GM21528 (cell line): ENCODE results near the gene OSBPL1A.

Source experiments
- ATAC-seq: cut with Tn5 transposase; IDR thresholded peaks from one replicate; pipeline ENCODE4 v1.9.1; 2021; ENCODE audit warnings: mild to moderate bottlenecking, moderate library complexity; ENCODE audit not compliant: unreplicated experiment, low FRiP score

The OSBPL1A gene

DNA sequence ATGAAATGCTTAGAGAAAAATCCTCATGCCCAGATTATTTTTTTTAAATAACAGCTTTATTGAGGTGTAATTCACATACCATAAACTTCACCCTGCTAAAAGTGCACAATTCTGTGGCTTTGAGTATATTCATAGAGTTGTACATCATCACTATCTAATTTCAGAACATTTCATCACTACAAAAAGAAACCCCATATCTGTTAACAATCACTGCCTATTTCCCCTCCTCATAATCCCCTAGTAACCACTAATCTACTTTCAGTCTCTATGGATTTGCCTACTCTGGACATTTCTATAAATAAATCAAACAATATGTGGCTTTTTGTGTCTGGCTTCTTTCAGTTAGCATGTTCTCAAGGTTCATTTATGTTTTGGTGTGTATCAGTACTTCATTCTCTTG is 51.4 kb downstream of the OSBPL1A start:
- no peak for ATAC-seq

DNA sequence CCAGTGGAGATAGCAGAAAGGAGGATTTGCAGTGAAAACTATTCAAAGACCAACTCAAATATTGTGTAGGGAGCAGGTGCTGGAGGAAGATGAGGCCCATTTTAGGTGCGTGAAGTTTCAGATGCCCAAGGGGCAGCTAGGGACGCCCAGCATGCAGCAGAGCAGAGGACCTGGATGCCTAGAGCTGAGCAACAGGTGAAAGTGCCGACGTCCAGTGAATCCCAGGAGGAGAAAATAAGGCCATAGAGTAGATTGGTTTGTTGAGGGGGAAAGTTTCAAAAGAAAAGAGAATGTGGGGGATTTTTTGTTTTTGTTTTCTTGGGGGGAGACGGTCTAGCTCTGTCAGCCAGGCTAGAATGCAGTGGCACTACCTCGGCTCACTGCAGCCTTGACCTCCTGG is 53.1 kb downstream of the OSBPL1A start:
- no peak for ATAC-seq

DNA sequence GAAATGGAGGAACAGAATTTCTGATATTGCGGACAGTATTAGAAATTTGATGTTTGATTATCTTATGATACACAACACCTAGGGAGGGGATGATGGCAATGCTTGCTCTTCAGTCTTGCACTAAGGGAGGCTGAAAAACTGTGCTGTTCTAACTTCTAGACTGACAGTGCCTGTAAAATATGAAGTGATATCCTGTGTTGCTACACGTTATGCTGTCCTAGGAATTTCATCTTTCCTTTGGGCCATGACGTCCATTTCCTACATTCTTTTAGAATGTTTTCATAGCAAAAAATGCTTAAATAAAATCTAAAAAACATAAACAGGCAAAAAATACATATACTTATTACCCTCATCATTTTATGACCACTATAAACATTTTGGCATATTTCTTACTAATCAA is 55.3 kb downstream of the OSBPL1A start:
- no peak for ATAC-seq

DNA sequence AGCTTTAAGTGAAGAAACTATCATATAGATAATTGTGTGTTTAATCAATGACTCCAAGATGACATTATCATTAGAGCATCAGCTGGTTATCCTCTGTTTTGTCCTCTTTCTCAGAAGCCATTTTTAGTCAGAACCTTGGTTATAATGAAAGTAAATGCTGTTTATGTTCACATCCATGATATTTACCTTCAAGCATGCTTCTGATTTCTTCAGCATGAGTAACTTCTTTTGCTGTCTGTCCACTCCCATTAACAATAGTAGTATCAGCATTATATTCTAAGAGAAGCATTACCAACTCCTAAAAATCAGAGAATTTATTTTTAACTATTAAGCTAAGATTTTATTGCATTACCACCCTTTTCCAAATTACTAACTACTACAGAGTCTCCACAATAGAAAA is 56.3 kb downstream of the OSBPL1A start:
- ATAC-seq: no peak

DNA sequence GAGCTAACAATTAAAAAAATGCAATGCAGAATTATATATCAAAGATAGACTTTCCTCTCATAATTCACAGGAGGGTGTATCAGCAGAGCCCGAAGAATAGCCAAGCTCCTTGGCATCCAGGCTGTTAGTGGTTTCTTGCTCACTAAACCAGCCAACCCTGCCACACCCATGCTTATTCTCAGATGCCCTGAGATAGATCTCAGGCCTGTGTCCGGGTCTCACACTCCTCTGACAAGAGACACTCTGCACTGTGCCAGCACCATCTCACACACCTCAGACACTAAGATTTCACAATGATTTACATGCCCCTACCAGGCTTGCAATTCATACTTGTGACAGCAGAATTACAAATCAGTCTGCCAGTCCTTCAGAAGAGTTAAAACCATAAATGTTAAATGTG is 64.5 kb downstream of the OSBPL1A start:
- ATAC-seq: no peak

DNA sequence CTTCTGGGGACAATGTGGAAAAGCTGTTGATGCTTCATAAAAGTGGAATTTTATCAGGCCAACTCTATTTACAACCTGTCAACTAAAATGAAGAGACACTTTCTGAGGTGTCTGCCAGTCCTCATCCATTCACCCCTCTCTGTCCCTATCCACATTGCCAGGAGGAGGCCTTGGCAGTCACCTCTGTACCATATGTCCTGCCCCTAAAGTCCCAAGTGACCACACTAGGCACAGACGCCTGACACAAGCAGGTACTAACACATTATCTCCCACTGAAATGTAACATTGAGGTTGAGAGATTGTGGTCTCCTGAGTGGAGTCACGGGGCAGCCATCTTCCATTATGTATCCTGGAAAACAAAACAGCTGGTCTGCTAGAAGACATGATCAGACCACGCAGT is 71.4 kb downstream of the OSBPL1A start:
- no peak for ATAC-seq

DNA sequence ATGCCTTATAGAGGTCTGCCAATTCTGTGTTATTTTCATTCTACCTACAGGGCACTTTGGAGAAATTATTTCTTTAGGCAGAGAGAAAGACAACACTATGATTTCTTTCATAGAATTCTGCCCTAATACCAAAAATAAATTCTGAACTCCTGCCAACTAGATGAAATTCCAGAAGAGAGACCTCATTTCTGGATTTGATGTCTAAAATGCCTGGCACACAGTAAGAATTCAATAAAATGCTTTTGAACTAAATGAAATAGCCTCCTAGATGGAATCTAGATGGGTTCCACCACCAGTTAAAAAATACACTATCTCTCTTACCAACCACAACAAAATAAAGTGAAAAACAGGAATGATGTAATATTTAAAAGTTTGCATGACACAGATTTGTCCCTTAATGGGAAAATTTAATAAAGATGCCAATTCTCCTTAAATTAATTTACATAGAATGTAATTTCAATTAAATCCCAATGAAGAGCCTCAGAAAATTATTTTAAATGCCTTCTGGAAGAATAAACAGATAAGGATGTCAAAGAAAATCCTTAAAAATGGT is 75.0 kb downstream of the OSBPL1A start:
- ATAC-seq: no peak

DNA sequence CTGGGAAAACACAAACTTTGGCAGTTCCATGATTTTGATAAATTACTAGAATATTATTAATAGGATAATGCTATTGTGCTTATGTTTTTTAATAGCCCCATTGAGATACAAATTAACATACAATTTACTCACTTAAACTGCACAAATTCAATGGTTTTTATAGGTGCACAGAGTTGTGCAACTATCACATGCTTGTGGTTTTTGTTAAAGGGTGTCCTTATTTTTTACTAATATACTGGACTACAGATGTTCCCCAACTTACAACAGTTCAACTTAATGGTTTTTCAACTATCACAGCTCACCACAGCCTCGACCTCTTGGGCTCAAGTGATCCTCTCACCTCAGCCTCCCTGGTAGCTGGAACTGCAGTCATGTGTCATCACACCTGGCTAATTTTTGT is 76.6 kb downstream of the OSBPL1A start:
- no peak for ATAC-seq

DNA sequence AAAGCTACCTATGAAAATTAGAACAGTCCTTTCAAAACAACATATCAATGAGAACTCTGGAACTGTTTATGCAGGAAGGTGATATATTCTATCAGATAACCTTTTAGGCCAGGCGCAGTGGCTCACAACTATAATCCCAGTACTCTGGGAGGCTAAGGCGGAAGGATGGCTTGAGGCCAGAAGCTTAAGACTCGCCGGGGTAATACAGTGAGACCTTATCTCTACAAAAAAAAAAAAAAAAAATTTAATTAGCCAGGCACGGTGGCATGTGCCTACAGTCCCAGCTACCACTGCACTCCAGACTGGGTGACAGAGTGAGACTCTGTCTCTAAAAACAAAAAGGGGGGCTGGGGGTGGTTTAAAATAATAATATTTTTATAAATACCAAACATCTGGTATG is 77.9 kb downstream of the OSBPL1A start:
- ATAC-seq: no peak

DNA sequence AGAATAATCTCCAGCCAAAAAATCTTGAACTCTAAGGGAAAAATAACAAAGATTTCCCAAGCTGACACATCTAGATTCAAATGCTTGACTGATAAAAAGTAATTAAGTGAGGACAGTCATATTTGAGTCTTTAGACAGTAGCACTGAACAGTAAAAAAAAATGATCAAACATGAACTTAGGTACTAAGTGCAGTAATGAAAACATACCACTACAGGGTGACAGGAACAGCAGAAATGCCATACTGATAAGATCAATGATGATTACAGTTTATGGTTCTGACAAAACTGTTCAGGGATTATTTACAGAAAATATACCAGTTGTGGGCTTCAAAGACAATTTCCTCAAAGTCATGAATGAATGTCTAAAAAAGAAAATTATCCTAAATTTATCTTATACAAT is 80.3 kb downstream of the OSBPL1A start:
- ATAC-seq: no peak

DNA sequence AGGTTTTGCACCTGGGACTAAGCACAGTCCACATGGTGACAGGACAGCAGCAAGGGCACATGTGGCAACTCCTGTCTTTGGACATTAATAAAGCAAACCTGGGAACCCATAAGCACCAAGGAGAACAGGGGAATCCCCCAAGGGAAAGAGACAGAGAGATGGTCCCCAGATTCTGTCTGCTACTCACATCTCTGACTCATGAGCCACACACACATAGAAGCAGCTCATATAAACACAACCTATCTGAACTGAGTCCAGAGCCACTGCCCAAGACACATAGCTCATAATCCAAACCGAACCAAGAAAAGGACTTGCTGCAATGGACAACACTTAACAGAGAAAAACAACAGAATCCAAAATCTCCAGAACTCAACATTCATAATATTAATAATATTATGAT is 82.5 kb downstream of the OSBPL1A start:
- no peak for ATAC-seq

DNA sequence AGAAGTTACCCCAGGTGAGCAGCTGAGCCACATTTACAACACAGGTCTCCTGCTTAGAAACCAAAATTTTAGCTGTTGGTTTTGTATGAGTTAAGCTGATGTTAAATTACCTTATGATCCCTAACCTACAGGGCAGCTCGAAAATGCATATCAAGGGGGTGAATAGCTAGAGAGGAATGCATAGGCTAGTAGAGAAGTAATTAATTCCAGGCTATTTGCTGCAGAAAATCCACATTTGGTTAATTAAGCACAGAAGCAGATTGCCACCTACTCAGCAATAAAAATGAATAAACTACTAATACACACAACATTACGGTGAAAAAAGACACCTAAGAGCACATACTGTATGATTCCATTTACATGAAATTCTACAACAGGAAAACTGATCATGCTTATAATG is 91.4 kb downstream of the OSBPL1A start:
- ATAC-seq: no peak

DNA sequence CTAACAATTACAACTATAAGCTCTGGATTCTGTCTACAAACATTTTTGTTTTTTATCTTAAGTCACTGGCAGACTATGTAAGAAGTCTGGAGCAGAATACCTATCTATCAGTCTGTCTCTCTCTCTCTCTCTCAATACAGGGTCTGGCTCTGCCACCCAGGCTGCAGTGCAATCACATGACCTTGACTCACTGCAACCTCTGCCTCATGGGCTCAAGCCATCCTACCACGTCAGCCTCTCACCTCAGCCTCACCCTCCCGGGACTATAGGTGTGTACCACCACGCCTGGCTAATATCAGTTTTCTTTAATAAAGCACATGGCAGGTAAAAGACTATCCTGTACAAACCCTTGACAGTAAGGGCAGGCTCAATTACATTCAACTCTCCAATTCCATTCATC is 96.9 kb downstream of the OSBPL1A start:
- no peak for ATAC-seq

DNA sequence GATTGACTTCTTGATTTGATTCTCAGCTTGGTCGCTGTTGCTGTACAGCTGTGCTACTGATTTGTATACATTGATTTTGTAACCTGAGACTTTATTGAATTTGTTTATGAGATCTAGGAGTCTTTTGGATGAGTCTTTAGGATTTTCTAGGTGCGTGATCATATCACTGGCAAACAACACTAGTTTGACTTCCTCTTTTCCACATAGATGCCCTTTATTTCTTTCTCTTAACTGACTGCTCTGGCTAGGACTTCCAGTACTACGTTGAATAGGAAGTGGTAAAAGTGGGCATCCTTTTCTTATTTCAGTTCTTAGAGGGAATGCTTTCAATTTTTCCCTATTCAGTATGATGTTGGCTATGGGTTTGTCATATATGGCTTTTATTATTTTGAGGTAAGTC is 101.3 kb downstream of the OSBPL1A start:
- no peak for ATAC-seq

DNA sequence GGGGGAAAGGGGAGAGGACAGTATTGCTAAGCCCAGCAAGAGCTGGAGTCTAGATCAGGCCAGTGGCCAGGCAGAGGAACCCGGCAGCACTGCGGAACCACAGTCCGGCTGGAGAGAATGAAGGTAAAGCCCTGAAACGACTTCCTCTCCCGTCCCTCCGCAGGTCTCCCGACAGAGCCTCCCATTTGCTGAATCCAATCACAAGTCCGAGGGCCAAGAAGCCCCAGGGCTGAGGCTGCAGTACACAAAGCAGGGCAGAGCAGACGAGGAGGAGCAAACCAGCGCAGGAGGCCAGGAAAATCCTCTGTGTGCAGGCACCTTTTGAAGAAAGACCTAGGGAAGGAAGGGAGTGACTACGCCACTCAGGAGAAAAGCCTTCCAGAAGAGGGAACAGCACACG is 104.4 kb downstream of the OSBPL1A start:
- ATAC-seq: no peak

DNA sequence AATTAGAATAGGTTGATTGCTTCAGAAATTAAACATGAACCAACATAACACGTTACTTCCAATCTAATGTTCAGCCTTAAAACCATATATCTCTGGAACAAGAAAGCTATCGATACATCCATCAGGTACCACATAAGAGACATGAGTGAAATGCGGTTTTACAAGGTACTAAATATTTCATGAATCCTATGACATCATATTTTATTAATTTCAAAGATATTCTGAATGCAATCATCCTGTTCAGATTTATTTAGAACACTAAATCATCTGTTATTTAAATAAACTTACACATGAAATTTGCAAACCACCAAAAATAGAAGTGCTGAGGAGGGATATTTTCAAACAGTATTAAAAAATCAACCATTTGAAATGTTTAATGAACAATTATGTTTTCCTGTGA is 119.0 kb downstream of the OSBPL1A start:
- no peak for ATAC-seq

DNA sequence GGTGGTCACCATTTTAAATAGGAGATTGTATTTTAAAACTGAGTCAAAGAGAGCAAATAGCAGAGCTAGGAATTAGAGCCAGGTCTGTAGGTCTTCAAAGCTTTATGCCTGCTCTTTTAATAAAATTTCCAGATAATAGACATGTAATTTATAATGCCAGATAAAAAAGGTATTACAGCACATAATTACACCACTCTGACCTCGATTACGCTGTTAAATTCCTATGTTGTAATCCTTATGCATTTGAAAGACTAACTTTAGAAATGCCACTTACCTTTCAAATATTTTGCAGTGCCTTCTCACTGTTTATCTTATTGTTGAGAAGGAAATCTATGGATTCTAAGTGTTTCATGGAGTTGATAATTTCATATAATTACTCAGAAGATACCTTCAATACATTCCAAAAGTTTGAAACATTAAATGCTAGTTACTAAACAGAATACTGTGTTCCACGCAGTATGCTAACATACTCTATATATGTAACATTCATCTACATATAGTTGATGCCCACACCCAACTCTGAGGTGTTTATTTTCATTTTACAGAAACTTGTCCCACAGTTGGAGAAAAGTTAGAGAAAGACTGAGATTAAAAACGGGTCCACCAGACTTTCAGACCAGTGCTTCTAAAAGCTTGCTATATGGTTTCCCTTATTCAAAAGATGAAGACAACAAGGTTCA is 120.0 kb downstream of the OSBPL1A start:
- ATAC-seq: no peak

DNA sequence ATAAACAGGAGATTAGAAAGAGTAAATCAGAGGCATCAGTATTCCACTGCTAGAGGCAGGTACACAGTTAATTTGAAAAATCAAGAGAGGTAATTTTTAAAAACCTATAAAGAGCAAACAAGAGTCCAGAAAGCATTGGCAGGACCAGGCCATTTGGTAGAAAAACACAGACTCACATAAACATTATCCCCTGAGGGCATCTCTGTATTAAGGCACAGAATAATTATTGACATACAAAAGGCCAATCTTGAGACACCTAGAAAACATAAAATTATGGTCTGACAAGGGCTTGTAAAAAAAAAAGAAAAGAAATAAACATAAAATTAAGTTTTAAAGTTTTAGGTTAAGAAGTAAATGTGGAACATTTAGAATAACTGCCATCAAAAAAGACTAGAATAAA is 120.6 kb downstream of the OSBPL1A start:
- ATAC-seq: no peak

DNA sequence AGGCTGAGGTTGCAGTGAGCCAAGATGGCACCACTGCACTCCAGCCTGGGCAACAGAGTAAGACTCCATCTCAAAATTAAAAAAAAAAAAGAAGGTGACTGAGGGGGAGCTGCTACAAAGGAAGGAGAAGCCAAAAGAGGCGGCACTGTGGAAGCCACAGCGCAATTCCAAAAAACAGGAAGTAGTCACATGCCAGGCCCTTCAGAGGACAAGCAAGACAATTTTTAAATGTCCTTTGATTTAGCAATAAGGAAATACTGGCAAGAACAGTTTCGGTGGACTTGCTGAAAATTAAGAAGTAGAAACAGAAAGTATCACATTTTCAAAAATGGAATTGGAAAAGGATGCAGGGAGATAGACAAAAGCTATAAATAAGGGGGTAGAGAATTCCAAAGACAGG is 122.8 kb downstream of the OSBPL1A start:
- no peak for ATAC-seq

DNA sequence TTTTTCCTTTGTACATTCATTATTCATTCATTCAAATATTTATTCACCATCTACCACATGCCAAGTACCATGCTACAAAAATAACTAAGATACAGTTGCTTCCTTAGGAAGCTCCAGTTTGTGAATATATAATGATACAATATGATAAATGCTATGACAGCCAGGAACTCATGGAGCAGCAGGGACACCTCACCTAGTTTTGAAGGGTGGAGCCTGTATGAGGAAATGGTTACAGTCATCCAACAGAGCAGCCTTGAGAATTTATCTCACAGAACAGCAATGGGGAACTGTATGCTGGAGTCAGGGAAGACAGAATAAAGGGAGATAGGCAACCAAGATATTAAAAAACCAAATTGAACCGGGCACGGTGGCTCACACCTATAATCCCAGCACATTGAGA is 124.0 kb downstream of the OSBPL1A start:
- no peak for ATAC-seq

DNA sequence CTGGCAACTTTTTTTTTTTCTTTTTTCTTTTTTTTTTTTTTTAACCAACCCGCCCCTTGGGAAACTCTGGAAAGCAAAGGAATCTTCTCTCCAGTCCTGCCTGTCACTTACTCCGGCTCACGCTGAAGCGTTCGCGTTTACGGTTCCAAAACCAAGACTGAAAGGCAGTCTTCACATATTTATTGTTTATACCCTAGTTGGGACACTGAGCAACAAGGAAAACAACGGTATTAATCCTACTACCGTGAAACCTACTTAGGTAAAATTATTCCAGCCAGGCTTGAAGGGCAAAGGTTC is 125.4 kb downstream of the OSBPL1A start:
- ATAC-seq: no peak

DNA sequence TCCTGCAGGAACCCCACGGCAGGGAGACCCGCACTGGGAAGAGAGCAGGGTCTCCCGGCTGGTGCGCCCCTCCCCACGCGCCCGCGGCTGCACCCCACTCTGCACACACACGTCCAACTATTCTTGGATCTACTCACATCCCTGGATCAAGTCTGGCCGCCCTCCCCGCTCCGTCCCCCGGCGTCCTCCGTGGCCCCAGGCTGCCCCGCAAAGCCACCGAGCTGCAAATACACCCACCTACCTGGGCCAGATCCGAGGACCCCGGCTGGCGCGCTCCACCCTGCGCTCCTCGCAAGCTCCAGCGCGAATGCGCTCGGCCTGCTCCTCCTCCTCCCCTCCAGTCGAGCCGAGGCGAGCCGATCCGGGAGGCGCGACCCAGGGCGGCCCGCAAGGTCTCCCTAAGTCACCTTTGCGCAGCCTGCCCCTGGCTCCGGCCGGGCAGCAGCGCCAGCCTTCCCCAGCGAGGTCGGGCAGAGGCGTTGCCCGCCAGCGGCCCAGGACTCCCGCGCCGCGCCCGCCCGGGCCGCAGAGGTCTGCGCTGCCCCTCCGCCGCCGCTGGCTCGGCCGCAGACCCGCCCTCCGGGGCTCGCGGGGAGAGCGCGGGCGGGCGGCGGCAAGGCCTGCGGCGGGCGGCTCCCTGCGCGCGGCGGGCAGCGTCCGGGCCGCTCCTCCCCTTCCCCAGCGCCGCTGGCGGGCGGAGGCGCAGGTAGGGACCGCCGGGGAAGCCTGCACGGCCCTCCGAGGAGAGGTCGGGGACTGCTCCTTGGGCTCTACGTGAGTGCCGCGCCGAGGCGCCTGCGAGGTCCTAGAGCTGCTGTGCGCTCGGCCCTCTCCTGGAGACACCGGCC is 126.0 kb downstream of the OSBPL1A start:
- ATAC-seq: no peak
